ENCODE measurements around the gene TNFAIP3. TPM values are rescaled to one million over a fixed set of nuclear protein-coding genes. Genes with fewer than 3 reads are reported as not detected.

The TNFAIP3 gene
- total and polyA plus RNA-seq, 12 donors: 2.9 to 33.3 (median 7.8) TPM

GRCh38 chr6:137874204-137875057, 7.4 kb downstream of the TNFAIP3 start:
- H3K36me3 ChIP-seq: peaks cover 0 to 77% (median 43%) of the 10 kb centered on the region in 9 donors
- DNase-seq (no peak), ATAC-seq (no peak)
- WGBS, 2 donors: 91 to 93% methylated on average over 11 of the region's 11 CpGs
- no peaks in the 10 kb centered on the region for H3K9me3 ChIP-seq
- no peak for TF ChIP-seq CTCF (IDR thresholded peaks at IDR 0.05)
- intact Hi-C loops (cut with DNase I): loop anchor here in 4 of 10 donors (2.0 to 5.0 kb wide), 3 partner anchors 68 to 170 kb away; no protein-coding TSS in a partner anchor
- H3K4me3 ChIP-seq: peak overlapping the region in 1 of 10 donors; percentile 75
- peaks cover 0 to 78% (median 42%) of the 10 kb centered on the region in 9 donors for H3K4me1 ChIP-seq
- peak overlapping the region in 3 of 10 donors; percentile 18 to 83 (median 44) for H3K27ac ChIP-seq
- H3K27me3 ChIP-seq: no peaks in the 10 kb centered on the region

GRCh38 chr6:137875058-137875520, 8.0 kb downstream of the TNFAIP3 start:
- intact Hi-C loops (cut with DNase I): loop anchor here in 1 of 10 donors (2.0 kb wide), 1 partner anchor 170 kb away; no protein-coding TSS in a partner anchor
- Histone ChIP-seq H3K36me3 (peaks cover 0 to 84% (median 50%) of the 10 kb centered on the region in 9 donors), H3K9me3 (no peaks in the 10 kb centered on the region), H3K27ac (peak overlapping the region in 1 of 10 donors; percentile 4), H3K27me3 (no peaks in the 10 kb centered on the region), H3K4me3 (no peak overlapping the region), H3K4me1 (peaks cover 0 to 78% (median 36%) of the 10 kb centered on the region in 9 donors)
- no peak for ATAC-seq
- no peak for DNase-seq
- no peak for TF ChIP-seq CTCF (IDR thresholded peaks at IDR 0.05)
- 93 to 95% methylated on average over 6 of the region's 6 CpGs for WGBS, 2 donors

DNA sequence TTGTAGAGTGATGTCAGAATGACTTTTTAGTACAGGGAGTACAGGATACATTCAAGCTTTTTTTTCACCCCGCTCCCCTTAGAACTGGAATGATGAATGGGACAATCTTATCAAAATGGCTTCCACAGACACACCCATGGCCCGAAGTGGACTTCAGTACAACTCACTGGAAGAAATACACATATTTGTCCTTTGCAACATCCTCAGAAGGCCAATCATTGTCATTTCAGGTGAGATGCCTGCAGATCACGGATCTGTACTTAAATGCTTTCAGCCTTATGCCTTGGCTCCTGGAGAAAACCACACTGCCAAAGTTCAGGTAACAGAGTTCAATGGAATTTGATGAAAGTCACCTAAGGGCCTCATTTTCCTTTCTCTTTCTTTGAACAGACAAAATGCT, 8.5 kb downstream of the TNFAIP3 start:
- ATAC-seq (no peak), DNase-seq (no peak)
- H3K27ac ChIP-seq: peak overlapping the region in 1 of 10 donors; percentile 4
- peaks cover 0 to 77% (median 33%) of the 10 kb centered on the region in 9 donors for H3K4me1 ChIP-seq
- WGBS, 2 donors: 89% methylated on average over 3 of the region's 3 CpGs
- no peaks in the 10 kb centered on the region for H3K9me3 ChIP-seq
- H3K36me3 ChIP-seq: peaks cover 0 to 89% (median 51%) of the 10 kb centered on the region in 9 donors
- no peaks in the 10 kb centered on the region for H3K27me3 ChIP-seq
- no peak for TF ChIP-seq CTCF (IDR thresholded peaks at IDR 0.05)
- H3K4me3 ChIP-seq: no peak overlapping the region
- intact Hi-C loops (cut with DNase I): loop anchor here in 1 of 10 donors (2.0 kb wide), 1 partner anchor 171 kb away; no protein-coding TSS in a partner anchor

DNA sequence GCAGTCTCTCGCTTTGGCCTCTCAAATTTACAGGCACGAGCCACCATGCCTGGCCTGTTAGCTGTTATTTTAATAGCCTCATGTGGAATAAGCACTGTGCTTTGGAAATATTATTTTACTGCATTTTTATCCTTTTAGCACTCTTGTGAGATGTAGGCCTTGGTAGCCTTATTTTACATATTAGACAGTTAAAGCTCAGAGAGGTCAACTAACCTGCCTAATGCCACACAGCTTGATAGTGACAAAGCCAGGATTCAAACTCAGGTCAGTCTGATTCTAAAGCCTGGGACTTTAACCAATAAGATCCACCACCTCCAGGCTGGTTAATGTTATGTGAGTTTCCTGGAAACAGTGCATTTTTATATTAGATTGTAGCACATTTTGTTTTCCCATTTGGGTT, 9.5 kb downstream of the TNFAIP3 start:
- no peak for DNase-seq
- WGBS, 2 donors: 95 to 98% methylated on average over 2 of the region's 2 CpGs
- TF ChIP-seq CTCF (IDR thresholded peaks at IDR 0.05): no peak
- peaks cover 0 to 93% (median 58%) of the 10 kb centered on the region in 9 donors for H3K36me3 ChIP-seq
- ATAC-seq: no peak
- intact Hi-C loops (cut with DNase I): no loop called here
- peaks cover 0 to 77% (median 33%) of the 10 kb centered on the region in 9 donors for H3K4me1 ChIP-seq
- no peaks in the 10 kb centered on the region for H3K9me3 ChIP-seq
- no peak overlapping the region for H3K4me3 ChIP-seq
- no peak overlapping the region for H3K27ac ChIP-seq
- H3K27me3 ChIP-seq: no peaks in the 10 kb centered on the region
